ENCODE measurements around the gene INPP5D.

DNA sequence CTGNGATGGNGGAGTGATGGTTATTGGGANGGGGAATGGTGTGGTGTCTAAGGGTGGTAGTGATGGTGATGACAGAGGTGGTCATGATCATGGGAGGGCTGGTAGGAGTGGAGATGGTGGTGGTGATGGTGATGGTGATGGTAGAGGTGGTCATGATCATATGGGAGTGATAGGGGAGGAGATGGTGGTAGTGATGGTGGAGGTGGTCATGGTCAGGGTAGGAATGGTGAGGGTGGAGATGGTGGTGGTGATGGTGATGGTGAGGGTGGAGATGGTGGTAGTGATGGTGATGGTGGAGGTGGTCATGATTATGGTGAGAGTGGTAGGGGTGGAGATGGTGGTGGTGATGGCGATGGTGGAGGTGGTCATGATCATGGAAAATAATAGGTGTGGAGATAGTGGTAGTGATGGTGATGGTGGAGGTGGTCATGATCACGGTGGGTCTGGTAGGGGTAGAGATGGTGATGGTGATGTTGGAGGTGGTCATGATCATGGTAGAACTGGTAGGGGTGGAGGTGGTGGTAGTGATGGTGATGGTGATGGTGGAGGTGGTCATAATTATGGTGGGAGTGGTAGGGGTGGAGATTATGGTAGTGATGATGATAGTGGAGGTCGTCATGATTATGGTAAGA is 83.7 kb downstream of the INPP5D start:
- TF ChIP-seq POLR2A (IDR thresholded peaks at IDR 0.05; ENCODE audit: low read depth, low read length) (no peak), MYC (IDR thresholded peaks at IDR 0.05; ENCODE audit: low read depth, low read length) (no peak)
- TF ChIP-seq, protein P1, sequence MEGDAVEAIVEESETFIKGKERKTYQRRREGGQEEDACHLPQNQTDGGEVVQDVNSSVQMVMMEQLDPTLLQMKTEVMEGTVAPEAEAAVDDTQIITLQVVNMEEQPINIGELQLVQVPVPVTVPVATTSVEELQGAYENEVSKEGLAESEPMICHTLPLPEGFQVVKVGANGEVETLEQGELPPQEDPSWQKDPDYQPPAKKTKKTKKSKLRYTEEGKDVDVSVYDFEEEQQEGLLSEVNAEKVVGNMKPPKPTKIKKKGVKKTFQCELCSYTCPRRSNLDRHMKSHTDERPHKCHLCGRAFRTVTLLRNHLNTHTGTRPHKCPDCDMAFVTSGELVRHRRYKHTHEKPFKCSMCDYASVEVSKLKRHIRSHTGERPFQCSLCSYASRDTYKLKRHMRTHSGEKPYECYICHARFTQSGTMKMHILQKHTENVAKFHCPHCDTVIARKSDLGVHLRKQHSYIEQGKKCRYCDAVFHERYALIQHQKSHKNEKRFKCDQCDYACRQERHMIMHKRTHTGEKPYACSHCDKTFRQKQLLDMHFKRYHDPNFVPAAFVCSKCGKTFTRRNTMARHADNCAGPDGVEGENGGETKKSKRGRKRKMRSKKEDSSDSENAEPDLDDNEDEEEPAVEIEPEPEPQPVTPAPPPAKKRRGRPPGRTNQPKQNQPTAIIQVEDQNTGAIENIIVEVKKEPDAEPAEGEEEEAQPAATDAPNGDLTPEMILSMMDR (IDR thresholded peaks at IDR 0.05; ENCODE audit: extremely low read depth in 1 of 2, insufficient read depth in 1 of 2, low read depth in 1 of 2, low read length in 2 of 2): no peak

All from endothelial cell of umbilical vein (primary cell).